T47D (cell line): ENCODE data around the gene RUVBL1.

Experiments
- DNase-seq, 2 experiments: peaks; one replicate each; pipeline versions ENCODE4 v3.0.0 to v3.0.0-alpha.2; 2011 to 2012; ENCODE audit warnings: low read depth in 1 of 2, low spot score in 1 of 2
- JUND ChIP-seq: IDR thresholded peaks from 2 replicates; pipeline ENCODE4 v1.6.1; 2012; ENCODE audit warnings: low read depth
- in situ Hi-C: cut with HindIII; loops from 2 replicates; pipeline ENCODE4 v1.10.0; 2016; ENCODE audit warnings: low sequenced_read_pairs, low pct_unique_long_range_greater_than_20kb

The RUVBL1 gene

DNA sequence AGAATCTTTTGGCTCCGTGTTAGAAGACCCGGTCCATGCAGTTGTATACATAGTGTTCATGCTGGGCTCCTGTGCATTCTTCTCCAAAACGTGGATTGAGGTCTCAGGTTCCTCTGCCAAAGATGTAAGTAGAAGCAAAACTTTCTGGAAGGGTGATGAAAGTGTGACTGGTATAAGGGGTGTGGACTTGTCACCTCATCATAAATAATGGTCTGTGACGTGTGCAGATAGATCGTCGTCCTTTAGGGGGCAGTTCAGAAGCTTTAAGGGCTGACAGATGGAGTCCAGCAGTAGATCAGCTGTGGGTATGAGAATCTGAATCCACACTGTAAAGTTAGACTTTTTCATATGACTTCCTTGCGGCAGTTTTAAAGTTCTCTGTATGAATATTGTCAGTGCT lies 56.1 kb downstream of the RUVBL1 start:
- no peak for DNase-seq
- TF ChIP-seq JUND, result no peak
- in situ Hi-C loops, result no loop called here

DNA sequence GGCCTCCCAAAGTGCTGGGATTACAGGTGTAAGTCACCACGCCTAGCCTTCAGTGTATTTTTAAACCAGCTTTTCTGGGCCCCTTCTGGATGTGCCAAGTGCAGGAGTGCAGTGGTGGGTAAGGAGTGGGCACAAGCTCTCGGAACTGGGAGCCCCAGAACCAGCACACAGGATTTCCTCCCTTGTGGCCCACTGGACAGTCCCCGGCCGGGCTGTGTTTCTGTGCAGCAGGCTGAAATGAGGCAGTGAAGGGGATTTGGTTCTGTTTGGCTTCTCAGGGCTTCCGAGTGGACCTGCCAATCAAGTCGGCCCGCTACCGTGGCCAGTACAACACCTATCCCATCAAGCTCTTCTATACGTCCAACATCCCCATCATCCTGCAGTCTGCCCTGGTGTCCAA lies 56.9 kb downstream of the RUVBL1 start:
- TF ChIP-seq JUND, result no peak
- DNase-seq, result no peak
- in situ Hi-C loops, result no loop called here

DNA sequence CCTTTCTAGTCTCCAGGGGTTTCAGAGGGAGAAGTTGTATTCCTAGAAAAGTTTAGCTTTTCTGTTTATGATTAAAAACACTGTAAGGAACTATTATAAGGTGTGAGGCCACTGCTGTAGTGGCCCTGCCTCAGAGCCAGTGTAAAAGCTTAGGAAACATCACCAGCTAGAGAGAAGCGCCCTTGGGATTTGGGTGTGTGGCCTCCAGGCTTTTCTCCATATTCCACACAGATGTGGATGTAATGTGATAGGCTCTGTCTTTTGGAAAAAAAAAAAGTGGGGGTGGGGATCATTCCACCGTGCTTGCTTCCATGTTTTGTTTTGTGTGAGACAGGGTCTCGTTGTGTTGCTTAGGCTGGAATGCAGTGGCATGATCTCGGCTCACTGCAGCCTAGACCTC lies 57.5 kb downstream of the RUVBL1 start:
- DNase-seq, result no peak
- TF ChIP-seq JUND, result no peak
- in situ Hi-C loops, result no loop called here

DNA sequence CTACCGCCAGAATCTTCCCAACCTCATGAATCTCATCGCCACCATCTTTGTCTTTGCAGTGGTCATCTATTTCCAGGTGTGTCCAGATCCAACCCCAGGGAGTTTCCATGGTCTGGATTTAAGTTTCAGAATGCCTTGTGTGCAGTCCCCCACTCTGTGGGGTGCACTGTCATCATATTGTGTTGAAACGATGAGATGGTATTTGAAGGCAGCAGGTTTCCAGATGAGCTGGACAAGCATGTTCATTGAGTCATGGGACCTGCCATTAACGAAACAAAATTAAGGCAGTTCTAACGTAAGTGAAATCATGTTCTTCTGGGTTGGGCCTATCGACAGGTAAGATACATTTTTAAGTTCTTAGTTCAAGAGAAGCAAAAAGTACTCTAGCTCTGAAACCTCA lies 58.6 kb downstream of the RUVBL1 start:
- no peak for TF ChIP-seq JUND
- in situ Hi-C loops, result no loop called here
- DNase-seq, result no peak

DNA sequence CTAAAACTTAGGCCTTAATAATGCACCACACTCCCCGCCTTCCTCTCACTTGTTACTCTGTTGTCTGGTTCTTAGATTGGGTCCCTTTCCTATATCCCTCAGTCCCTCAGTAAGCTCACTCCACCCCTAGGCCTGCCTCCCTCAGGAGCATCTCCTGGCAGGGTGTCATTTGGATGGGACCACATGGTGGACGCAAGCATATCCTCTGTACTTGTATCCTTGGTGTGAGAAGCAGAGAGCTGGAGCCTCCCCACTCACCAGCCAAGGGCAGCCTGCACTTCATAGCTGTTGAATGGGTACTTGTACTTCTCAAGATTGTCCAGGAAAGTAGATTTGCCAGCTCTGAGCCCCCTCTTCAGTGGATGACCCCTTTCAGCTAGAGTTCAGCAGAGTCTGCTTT lies 59.7 kb downstream of the RUVBL1 start:
- no peak for TF ChIP-seq JUND
- DNase-seq, result no peak
- in situ Hi-C loops, result no loop called here

DNA sequence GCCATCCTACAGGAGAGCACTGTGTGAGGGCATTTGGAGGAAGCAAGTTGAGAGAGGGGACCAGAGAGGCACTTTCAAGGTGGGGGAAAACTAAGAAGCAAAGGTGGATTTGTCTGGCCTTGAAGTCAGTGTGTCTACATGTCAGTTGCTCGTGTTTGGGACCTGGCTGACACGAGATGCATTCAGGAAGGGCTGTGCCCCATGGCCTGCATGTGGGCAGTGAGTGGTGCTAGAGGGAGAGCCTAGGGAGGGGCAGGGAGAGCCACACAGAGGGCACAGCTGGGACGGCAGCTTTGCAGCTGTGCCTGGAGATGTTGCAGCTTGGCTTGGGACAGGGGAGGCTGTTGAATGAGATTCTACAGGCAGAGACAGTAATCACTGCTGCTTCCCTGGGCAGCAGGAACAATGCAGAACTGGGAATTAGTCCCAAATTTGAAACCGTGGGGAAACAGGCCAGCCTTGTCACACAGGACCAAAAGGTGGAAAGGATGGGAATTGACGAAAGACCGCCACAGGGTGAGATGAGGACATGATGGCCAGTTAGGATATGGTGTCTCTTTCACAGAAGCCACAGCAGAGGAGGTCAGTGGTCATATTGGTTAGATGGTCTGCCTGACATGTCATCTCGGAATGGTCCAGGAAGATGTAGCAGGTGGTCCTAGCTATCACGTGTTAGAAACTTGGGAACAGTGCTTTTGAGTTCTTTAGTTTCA lies 61.4 kb downstream of the RUVBL1 start:
- no peak for DNase-seq
- in situ Hi-C loops, result no loop called here
- no peak for TF ChIP-seq JUND

DNA sequence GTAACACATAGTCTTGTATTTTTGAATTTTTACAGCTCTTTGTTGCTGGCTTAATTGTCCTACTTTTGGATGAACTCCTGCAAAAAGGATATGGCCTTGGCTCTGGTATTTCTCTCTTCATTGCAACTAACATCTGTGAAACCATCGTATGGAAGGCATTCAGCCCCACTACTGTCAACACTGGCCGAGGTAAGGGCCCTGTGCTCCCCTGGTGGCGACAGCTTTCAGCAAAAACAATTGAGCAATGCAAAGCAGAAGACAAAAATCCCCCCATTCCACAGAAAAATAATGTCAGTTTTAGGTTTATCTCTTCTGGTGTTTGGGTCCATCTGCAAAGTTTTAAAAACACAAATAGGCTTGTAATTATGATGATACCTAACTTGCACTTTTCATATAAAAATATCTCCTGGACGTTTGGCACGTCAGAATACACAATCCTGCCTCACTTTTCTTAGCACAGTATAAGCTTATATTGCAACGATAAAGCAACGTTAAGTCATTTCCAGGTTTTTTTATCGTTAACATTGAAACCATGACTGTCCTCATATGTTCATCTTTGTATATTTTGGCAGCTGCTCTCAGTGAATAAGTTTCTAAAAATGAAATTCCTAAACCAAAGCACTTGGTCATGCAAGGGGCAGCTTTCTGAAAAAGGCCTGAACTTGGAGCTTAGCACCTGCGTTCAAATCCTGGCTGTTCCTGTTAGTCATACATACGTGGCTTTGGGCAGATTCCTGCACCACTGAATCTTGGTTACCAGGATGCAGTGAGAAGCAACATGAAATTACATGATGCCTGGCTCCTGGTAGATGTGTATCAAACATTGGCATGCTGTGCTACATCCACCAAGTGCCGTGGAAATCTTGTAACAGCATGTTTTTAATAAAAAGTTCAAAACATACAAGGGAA lies 62.9 kb downstream of the RUVBL1 start:
- TF ChIP-seq JUND, result no peak
- DNase-seq, result no peak
- in situ Hi-C loops, result no loop called here

DNA sequence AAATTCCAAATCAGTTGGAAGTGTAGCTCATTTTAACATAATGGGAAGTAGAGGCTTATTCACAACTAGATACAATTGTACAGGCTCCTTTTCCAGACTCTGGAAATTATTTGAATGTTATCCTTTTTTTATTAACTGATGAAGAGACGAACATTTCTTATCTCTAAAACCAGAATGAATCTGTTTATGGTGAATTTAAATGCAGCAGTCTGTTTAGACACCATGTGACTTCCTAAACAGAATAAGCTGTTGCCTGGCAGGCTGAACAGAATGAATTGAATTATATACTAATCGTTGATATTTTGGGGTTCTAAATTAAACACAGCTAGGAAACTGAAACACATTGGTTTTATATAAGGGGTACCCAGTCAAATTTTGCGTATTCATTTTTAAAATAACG lies 67.4 kb downstream of the RUVBL1 start:
- no peak for DNase-seq
- in situ Hi-C loops, result no loop called here
- TF ChIP-seq JUND, result no peak

DNA sequence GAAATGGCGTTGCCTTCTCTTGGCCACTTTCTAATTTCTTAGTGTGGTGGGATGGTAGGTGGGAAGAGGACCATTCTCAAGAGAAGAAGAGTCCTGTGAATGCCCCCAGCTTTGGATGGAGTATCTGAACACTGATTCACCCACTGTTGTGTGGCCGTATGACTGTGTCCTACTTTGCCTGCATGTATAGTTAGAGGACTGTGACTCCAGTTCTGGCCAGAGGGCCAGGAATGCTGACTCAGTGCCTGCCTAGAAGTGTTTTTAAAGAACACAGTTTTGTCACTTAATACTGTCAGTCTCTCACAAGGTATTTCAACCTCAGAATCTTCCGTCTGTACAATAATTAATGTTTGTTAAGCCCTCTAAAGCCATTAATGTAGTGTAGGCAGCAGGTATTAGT lies 69.2 kb downstream of the RUVBL1 start:
- no peak for TF ChIP-seq JUND
- no peak for DNase-seq
- in situ Hi-C loops, result no loop called here

DNA sequence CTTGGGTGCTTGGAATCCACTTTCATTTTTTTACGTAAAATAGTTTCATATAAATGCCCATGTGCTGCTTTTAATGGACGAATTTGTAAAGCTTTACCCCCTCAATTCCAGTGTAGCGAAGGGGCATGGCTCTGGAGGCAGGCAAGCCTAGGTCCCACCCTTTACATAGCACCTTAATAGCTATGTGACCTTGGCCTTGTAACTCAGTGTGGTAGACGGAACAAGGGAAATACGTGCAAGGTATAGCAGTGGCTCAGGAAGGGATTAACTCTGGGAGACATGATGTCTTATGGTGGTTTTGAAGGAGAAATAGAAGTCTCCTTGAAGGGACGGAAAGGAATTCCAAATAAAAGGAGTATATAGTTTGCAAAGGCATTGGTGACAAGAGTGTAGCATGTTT lies 70.0 kb downstream of the RUVBL1 start:
- in situ Hi-C loops, result no loop called here
- no peak for TF ChIP-seq JUND
- DNase-seq, result no peak

DNA sequence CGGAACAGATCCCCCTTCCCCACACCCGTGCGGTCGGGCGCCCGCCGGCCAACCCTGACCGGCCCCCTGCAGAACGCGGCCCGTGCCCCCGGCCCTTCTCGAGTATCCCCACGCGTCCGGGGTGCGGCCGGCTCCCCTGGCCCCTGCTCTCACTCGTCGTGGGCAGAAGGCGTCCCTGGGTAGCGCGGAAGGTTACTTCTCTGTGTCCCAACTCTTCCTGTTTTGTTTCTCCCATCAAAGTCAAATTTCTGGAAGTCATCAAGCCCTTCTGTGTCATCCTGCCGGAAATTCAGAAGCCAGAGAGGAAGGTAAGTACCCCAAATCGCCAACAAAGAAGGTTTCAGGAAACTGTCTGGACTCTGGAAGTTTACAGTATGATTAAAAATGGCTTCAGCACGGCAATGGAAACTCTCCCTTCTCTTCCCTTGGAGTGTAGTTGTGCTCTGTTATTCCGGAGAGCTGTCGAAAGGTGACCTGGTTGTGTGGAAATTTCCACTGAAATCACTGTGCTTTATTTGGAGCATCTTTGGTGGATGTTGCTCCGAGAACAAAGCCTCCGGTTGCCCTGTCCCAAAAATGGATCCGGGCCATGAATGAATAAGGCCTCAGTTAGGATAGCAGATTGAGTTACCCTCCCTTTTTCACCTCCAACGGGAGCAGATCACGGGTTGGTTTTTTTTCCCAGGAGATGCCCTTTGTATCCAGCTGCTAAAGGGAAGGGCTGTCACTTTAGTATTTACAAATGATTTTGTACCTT lies 70.8 kb downstream of the RUVBL1 start:
- in situ Hi-C loops, result no loop called here
- no peak for TF ChIP-seq JUND
- DNase-seq, result no peak

DNA sequence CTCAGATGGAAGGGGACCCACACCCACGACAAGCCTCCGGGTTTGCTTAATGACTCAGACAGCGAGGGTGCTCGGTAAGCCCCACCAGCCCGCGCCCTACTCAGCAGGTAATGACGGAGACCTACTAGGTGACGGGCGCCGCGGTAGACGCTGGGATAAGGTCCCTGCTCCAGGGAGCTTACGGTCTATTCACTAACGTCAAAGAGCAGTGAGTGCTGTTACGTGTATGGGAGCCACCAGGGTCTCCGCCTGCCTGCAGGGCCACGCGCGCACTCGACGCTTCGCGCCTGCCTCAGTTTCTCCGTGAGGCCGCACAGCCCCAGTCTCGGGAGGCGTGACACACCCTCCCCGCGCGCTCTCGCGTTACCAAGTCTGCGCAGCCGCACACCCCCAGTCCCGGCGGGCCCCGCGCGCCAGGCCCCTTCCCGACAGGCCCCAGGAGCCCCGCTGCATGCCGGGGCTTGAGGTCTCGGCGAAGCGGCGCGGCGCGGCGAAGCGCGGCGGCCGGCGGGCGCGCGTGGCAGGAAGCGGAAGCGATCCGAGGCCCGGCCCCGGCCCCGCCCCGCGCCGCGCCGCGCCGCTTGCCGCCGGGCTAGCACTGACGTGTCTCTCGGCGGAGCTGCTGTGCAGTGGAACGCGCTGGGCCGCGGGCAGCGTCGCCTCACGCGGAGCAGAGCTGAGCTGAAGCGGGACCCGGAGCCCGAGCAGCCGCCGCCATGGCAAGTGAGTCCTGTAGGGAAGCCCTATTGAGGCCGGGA lies 71.6 kb downstream of the RUVBL1 start, which contains the start of gene SEC61A1:
TSS of gene SEC61A1 (plus strand) at position 601 of the 758 bp plus-strand sequence. CDS start at position 717, 116 bp downstream.
- in situ Hi-C loops, result no loop called here
- no peak for TF ChIP-seq JUND
- DNase-seq, result peak; percentile 96 to 97

DNA sequence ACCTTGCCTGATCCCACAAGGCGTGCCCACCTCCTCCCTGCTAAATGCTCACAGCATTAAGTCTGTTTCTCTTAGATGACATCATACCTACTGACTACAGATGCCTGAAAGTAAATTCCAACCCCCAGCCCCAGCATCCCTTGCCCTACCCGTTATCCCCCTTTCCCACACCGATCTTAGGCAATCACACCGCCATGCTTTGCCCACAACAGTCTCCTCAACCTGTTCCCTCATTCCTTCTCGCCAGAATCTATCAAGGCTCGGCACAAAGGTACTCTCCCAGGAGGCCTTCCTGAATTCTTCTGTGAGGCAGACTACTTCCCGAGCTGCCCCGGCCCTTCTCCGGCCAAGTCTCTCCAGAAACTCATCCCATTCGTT lies 72.2 kb downstream of the RUVBL1 start:
- DNase-seq, result peak; percentile 17 to 28
- no peak for TF ChIP-seq JUND
- in situ Hi-C loops, result no loop called here
